K562 (cell line): ENCODE measurements around the gene DIS3L2. TPM values are rescaled to one million over a fixed set of nuclear protein-coding genes. Genes with fewer than 3 reads are reported as not detected.

Experiments
- ATAC-seq: fragments of 200-7000 bp; cut with Tn5 transposase; 3 replicates; pipeline ENCODE4 v1.9.1; 2020; ENCODE audit warnings: moderate library complexity
- BruUV-seq: library from RNA; stranded (reverse); fragments of 400-500 nt; replicated peaks from 2 replicates; lab custom pipeline; 2021; lab: Mats Ljungman, UMichigan
- CTCF ChIA-PET: fragments of 300-600 bp; formaldehyde crosslinking; extraction: SDS; loops from one replicate; lab custom pipeline; 2021; ENCODE audit warnings: low intra/inter-chr PET ratio; lab: Yijun Ruan, JAX
- POLR2A ChIA-PET: fragments of 300-600, 350-650 bp; sonication (Branson Sonifier 250); formaldehyde crosslinking; extraction: SDS; loops from one replicate; lab custom pipeline; 2021; ENCODE audit warnings: antibody characterized with exemption, inconsistent platforms; lab: Yijun Ruan, JAX
- DNase-seq, 4 experiments: peaks; one replicate each; pipeline versions ENCODE4 v3.0.0 to v3.0.0-alpha.2; 2011 to 2018; ENCODE audit warnings: low spot score in 3 of 4, mixed read lengths in 3 of 4; ENCODE audit errors: extremely low read depth in 1 of 4
- FAIRE-seq: peaks from 2 replicates; lab custom pipeline; 2011; peaks lifted over from hg19 to GRCh38; lab: Jason Lieb, UNC
- H2AFZ ChIP-seq: 2 replicates; pipeline ENCODE4 v1.6.0; 2011; ENCODE audit warnings: low read depth, low read length, control low read depth, inconsistent platforms
- H3K27ac ChIP-seq: fragments of 200-600 bp; 3 replicates; pipeline ENCODE4 v1.8.0; 2011; ENCODE audit warnings: low read depth, mild to moderate bottlenecking, control low read depth, inconsistent platforms, low read length, moderate library complexity, mixed read lengths; ENCODE audit errors: extremely low read depth
- H3K27me3 ChIP-seq, 2 experiments: fragments of 300-600 bp in 1 of 2; 2 replicates in 1 of 2; 3 replicates in 1 of 2; pipeline versions ENCODE4 v1.6.0 to v1.8.0; 2011; ENCODE audit warnings: inconsistent platforms in 2 of 2, low read length in 2 of 2, mild to moderate bottlenecking in 1 of 2, mixed read lengths in 1 of 2, moderate library complexity in 1 of 2; ENCODE audit not compliant: control insufficient read depth in 2 of 2, insufficient read depth in 2 of 2
- H3K36me3 ChIP-seq: fragments of 300-600 bp; 3 replicates; pipeline ENCODE4 v1.8.0; 2011; ENCODE audit warnings: mild to moderate bottlenecking, low read length, inconsistent platforms; ENCODE audit not compliant: control insufficient read depth, insufficient read depth
- H3K4me1 ChIP-seq, 2 experiments: fragments of 200-600 bp in 1 of 2; replicated peaks in 1 of 2; 2 replicates in 1 of 2; 3 replicates in 1 of 2; pipeline versions ENCODE4 v1.5.1 to v1.8.0; 2011; ENCODE audit warnings: inconsistent platforms in 2 of 2, low read length in 2 of 2, mild to moderate bottlenecking in 1 of 2, mixed read lengths in 1 of 2, moderate library complexity in 1 of 2; ENCODE audit not compliant: control insufficient read depth in 2 of 2, insufficient read depth in 2 of 2
- H3K4me2 ChIP-seq: 2 replicates; pipeline ENCODE4 v1.6.1; 2011; ENCODE audit warnings: low read length, control low read depth, inconsistent platforms, mixed read lengths; ENCODE audit not compliant: insufficient read depth
- H3K4me3 ChIP-seq: fragments of 200-600 bp; sonication (generic), shearing (Covaris generic); 2 replicates; pipeline ENCODE4 v1.5.1; 2016; ENCODE audit warnings: control low read depth, inconsistent platforms
- H3K79me2 ChIP-seq: fragments of 200-600 bp; 3 replicates; pipeline ENCODE4 v1.8.0; 2011; ENCODE audit warnings: low read length, inconsistent platforms; ENCODE audit not compliant: control insufficient read depth, insufficient read depth
- H3K9ac ChIP-seq, 2 experiments: 2 replicates each; pipeline versions ENCODE4 v1.6.0 to v1.6.1; 2011; ENCODE audit warnings: low read depth in 2 of 2, low read length in 2 of 2, control low read depth in 1 of 2, inconsistent platforms in 1 of 2, mild to moderate bottlenecking in 1 of 2, mixed read lengths in 1 of 2; ENCODE audit not compliant: insufficient read depth in 1 of 2
- H3K9me1 ChIP-seq: one replicate; pipeline ENCODE4 v1.6.0; 2011; ENCODE audit warnings: inconsistent platforms, mild to moderate bottlenecking, low read length, moderate library complexity; ENCODE audit not compliant: control insufficient read depth, insufficient read depth
- H3K9me3 ChIP-seq: replicated peaks from 2 replicates; pipeline ENCODE4 v1.5.1; 2011; ENCODE audit warnings: low read depth, low read length, inconsistent platforms; ENCODE audit not compliant: control insufficient read depth, insufficient read depth
- H4K20me1 ChIP-seq: replicated peaks from 2 replicates; pipeline ENCODE4 v1.6.1; 2011; ENCODE audit warnings: low read length, inconsistent platforms, mixed read lengths; ENCODE audit not compliant: control insufficient read depth, insufficient read depth
- ZFX ChIP-seq: sonication (generic); formaldehyde crosslinking; IDR thresholded peaks from 2 replicates; pipeline ENCODE4 v1.8.0; 2022; ENCODE audit warnings: mild to moderate bottlenecking, missing genetic modification reagents, moderate library complexity
- WGBS: fragments of 100-300 bp; shearing (Covaris generic); methylation state at CpG from one replicate; pipeline ENCODE4 v1.1.6; 2016; ENCODE audit warnings: low coverage, mixed read lengths; ENCODE audit not compliant: insufficient coverage; ENCODE audit errors: missing lambda C conversion rate; 5-methylcytosine and 5-hydroxymethylcytosine counted together
- in situ Hi-C: fragments of 300-500 bp; cut with MboI; formaldehyde crosslinking; loops from 4 replicates; pipeline ENCODE4 v1.15.0; 2018; ENCODE audit warnings: inconsistent platforms, mixed read lengths
- intact Hi-C: fragments of 100-400 bp; cut with micrococcal nuclease; formaldehyde crosslinking; loops from 2 replicates; pipeline ENCODE4 v1.14.2; 2022
- polyA plus RNA-seq, 8 experiments: library from polyadenylated mRNA; depleted of rRNA in 4 of 8; stranded (reverse) in 5 of 8; unstranded in 3 of 8; fragments of >200 nt; fragmentation: Nextera tagmentation in 2 of 8; fragmentation: Illumina TruSeq in 1 of 8; extraction: Ambion mirVana in 2 of 8; extraction: Trizol in 1 of 8; gene quantifications; 2 replicates each; pipeline versions ENCODE4 v1.2.1 to v1.2.3, GENCODE V29; 2011 to 2014; ENCODE audit warnings: inconsistent platforms in 1 of 8, missing spikeins in 1 of 8
- total RNA-seq, 7 experiments: library from RNA; depleted of rRNA in 6 of 7; stranded (reverse); fragments of >200 nt in 6 of 7; fragmentation: Illumina TruSeq in 2 of 7; extraction: Trizol in 2 of 7; gene quantifications; 2 replicates each; pipeline versions ENCODE4 v1.2.1 to v1.2.3, GENCODE V29; 2011 to 2021; ENCODE audit warnings: low replicate concordance in 1 of 7
- TF ChIP-seq, protein P1 (sequence below): sonication (generic); formaldehyde crosslinking; IDR thresholded peaks from 2 replicates; pipeline ENCODE4 v1.8.0; 2023; ENCODE audit warnings: mild to moderate bottlenecking, missing genetic modification reagents

The DIS3L2 gene
- total and polyA plus RNA-seq, 9 of the 15 experiments (the other 6 are each of a cell fraction or from before 2014, with no cell fraction given) = 1.5 to 19.2 (median 11.2) TPM

DNA sequence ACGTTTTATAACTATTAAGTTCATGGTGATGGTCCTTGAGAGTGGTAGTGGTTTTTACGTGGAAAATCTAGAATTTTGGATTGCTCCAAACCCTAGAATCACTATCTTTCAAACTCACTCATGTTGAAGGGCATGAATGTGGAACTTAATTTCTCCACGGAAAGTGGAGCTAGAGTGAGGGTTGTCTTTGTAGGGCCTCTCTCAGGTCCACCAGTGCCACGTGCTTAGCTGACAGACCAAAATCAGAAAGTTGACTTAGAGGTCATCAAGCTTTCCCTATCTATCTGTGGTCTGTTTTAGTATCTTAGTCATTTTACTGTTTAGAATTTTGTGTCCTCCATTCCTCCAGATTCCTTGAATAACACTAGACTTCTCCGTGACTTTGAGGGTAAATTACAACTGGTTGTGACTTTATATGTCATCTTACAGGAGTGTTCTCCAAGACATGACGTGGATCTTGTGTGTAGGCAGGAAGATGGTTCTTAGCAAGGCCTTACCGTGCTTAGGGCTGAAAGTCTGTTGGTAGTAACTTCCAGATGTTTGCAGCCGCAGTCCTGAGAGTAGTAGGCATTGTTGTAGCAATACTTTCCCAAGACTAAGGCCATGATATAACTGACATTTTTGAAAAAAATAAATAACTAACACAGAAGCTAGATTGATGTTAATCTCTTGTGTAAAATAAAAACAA, 26.8 kb downstream of the DIS3L2 start (continued):
- TF ChIP-seq, protein P1, sequence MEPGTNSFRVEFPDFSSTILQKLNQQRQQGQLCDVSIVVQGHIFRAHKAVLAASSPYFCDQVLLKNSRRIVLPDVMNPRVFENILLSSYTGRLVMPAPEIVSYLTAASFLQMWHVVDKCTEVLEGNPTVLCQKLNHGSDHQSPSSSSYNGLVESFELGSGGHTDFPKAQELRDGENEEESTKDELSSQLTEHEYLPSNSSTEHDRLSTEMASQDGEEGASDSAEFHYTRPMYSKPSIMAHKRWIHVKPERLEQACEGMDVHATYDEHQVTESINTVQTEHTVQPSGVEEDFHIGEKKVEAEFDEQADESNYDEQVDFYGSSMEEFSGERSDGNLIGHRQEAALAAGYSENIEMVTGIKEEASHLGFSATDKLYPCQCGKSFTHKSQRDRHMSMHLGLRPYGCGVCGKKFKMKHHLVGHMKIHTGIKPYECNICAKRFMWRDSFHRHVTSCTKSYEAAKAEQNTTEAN (CRISPR knock-in tag) = no peak

DNA sequence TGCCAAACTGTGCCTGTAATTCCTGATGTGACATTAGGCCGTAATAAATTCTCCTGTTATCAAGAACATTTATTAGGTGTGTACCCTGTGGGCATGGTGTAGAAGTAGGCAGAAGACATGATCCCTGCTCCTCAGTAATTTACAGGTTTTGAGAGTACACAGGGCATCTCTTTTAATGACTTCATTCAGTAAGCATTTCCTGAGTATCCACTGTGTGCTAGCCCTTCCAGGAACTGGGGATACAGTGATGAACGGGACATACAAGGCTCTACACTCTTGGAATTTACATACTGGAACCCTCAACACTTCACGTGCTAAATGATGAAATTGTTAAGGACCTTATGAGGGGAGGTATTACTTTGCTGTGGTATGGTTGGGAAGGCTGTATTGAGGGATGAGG, 30.2 kb downstream of the DIS3L2 start:
- BruUV-seq = no TSS peak
- intact Hi-C loops (no loop called here), in situ Hi-C loops (no loop called here)
- Histone ChIP-seq H3K9ac (no peak overlapping the region), H3K4me1 (peaks cover 0 to 17% of the 10 kb centered on the region in 2 experiments; a peak in 4 of 5 replicates), H3K27ac (no peak overlapping the region), H3K79me2 (peaks cover 32% of the 10 kb centered on the region), H4K20me1 (no peaks in the 10 kb centered on the region), H3K4me3 (no peak overlapping the region), H3K27me3 (no peaks in the 10 kb centered on the region), H2AFZ (no peak overlapping the region), H3K36me3 (no peaks in the 10 kb centered on the region), H3K9me3 (no peaks in the 10 kb centered on the region), H3K9me1 (no peaks in the 10 kb centered on the region), H3K4me2 (no peak overlapping the region)
- no peak for DNase-seq
- no peak for ATAC-seq
- WGBS = 59% methylated on average over 3 of the region's 3 CpGs
- no peak for FAIRE-seq
- POLR2A ChIA-PET = interaction anchor here (0.6 kb wide), 1 partner anchor 46 kb away, joined by 3 read pairs; no protein-coding TSS in a partner anchor
- no peak for TF ChIP-seq ZFX (CRISPR knock-in tag)
- CTCF ChIA-PET = no interaction called here
